ENCODE results near the gene LRRC27.

LRRC27 gene

GRCh38 chr10:132357286-132358058 lies 25.5 kb downstream of the LRRC27 start:
- no peak for DNase-seq

DNA sequence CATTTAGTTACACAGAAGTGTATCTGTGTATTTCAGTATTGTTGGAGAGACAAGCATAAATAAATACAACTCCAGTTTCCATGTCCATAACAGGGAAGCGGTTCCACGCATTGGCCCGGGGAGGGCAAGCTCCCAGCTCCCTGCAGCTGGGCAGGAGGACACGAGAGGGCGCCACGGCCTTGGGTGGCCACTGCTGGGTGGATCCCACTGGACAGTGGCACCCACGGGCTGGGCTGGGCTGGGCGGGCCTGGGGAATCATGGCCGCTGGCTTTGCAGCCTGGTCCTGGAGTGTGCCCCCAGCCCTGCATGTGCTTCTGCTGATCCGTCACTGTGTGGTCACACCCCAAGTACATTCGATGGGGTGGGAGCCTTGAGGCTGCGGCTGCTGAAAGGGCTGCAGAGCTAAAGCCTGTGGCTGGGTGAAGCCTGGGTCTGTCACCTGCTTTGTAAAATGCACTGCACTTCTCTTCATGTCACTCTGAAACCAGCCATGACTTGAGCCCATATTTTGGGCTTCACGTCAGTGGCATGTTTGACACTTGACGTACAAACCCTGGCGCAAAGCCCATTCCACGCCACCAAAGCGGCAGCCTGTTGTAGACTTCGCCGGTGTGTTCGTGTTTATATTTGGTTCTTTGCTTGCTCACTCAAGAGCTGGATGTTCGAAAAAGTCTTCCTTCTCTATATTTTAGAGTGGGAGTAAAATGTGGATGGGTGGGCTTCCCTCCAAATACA lies 27.5 kb downstream of the LRRC27 start:
- DNase-seq = no peak

- peak in 1 of 2 donors; percentile 42 for DNase-seq
Measured at GRCh38 chr10:132360766-132361447, 28.9 kb downstream of the LRRC27 start.

DNA sequence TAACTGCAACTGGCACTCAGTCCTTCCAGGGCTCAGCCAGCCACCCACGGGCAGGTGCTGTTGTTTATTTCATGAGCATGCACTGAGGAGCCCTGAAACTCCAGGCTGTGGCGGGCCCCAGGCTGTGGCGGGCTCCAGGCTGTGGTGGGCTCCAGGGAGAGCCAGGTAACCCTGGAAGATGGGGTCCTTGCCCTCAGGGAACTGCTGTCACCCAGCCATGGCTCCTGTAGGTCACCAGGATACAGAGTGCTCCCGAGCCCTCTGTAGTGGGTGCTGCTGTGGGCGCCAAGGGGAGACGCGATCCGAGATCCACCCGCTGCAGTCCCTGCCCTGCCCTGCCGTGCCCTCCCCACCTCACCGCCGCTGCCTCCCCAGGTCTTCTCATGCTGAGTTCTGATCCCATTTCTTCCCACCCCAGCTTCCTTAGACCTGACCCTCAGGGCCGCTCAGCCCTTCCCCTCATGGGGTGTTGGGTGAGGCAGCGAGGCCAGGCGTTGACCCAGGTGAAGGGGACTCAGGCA lies 29.6 kb downstream of the LRRC27 start:
- no peak for DNase-seq

DNA sequence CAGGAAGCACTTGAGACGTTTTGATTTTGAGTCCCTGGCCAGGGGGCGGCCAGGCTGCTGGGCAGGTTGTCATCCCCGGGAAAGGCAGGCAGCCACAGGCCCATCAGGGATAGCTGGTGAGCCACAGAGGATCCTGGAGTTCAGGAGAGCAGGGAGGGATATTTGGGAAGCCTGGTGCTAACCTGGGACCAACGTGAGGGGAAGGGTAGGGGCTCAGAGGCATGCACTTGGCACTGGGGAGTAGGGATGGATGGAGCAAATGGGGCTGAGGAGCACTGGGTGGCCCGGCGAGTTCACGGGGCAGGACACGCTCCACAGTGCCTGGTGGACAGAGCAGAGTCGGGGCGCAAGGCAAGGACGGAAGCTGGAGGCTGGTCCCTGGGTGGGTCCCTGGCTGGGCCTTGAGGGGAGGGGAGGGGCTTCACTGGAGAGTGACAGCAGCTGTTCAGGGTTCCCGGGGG lies 30.2 kb downstream of the LRRC27 start:
- no peak for DNase-seq

- DNase-seq = no peak
Measured at GRCh38 chr10:132363376-132363775, 31.4 kb downstream of the LRRC27 start.

GRCh38 chr10:132363921-132364593 lies 32.1 kb downstream of the LRRC27 start:
- DNase-seq = peak; percentile 50 to 96

DNA sequence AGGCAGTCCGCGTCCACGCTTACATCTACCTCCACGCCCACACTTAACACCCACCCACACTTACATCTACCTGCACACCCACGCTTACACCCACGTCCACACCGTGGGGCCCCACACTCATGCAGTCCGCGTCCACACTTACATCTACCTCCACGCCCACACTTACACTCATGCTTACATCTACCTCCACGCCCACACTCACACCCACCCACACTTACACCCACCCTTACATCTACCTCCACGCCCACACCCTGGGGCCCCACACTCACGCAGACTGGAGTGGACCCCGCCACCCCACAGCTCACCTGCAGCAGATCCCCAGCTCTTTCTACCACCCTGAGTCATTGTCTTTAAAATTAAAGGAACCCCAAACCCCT lies 32.6 kb downstream of the LRRC27 start:
- DNase-seq = peak in 1 of 2 donors; percentile 89

DNA sequence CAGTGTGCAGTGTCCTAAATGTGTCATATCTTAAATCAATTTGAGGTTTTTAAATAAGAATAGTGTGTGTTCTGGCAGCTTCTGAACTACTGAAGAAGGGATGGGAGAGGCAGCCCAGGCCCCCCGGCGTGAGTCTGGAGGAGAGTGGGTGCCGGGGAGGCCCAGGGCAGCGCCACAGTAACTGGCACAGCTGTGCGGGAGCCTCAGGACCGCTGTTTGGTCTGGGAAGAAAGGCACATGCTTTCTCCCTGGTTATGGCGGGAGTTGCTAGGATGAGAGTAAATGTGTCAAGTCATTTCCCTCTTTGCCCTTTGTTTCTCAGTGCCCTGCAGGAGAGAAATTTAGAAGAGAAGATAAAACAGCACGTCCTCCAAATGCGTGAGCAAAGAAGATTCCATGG lies 33.1 kb downstream of the LRRC27 start:
- no peak for DNase-seq

GRCh38 chr10:132366006-132366405 lies 34.0 kb downstream of the LRRC27 start:
- DNase-seq = no peak

DNA sequence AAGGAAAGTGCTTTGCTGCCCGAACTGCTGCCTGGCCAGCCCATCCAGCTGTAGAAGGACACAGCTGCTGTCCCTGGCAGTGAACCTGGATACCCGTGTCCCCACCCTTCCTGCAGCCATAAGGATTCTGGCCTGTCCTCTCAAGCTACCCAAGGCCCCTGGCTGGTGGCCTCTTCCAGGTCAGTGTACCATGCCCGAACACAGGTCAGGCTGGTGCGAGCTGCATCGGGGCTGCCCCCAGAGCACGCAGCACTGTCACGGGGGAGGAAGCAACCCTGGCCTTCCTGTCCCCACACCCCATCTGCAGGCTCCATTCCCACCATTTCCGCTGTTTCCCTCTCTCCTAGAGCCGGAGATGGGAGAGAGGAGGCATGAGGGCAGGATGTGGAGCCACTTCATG lies 34.5 kb downstream of the LRRC27 start:
- DNase-seq = no peak

- DNase-seq = no peak
Measured at GRCh38 chr10:132368391-132368790, 36.4 kb downstream of the LRRC27 start.

DNA sequence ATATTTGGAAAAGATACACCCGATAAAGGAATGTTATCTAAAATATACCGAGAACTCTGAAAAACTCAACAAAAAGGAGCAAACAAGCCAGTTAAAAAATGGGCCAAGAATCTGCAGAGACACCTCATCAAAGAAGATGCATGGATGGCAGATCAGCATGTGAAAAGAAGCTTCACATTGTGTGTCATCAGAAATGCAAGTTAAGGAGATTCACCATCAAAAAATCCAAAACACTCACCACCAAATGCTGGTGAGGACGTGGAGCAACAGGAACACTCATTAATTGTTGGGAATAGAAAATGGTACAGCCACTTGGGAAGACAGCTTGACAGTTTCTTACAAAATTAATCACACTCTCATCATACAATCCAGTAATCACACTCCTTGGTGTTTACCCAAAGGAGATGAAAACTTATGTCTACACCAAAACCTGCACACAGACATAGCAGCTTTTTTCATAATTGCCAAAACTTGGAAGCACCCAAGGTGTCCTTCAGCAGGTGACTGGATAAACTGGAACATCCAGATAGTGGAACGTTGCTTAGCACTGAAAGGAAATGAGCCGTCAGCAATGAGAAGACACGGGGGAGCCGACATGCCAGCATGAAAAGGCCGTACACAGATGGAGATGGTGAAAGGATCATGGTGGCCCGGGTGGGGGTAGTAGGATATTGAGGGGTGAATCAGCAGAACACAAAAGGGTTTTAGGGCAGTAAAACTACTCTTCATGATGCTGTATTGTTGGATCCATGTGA lies 37.1 kb downstream of the LRRC27 start:
- DNase-seq = no peak

GRCh38 chr10:132369636-132370185 lies 37.7 kb downstream of the LRRC27 start:
- DNase-seq = no peak

GRCh38 chr10:132370426-132371340 lies 38.7 kb downstream of the LRRC27 start:
- DNase-seq = no peak

DNA sequence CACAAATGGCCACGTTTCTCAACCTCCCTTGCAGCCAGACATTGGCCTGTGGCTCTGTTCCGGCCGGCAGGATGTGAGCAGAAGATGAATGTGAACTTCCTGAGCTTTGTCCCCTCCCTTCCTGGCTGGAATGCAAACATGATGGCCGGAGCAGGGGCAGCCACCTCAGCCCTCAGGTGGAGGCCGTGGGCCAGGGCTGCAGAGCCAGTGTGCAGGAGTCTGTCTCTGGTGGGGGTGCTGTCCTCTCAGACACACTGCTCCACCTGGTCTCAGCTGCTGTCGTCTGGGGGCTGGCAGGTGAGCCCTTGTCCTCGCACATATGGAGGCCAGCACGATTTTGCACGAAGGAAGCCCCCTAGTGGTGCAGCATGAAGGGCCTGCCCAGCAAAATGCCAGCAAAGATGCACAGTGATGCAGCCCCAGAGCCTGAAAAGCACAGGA lies 39.7 kb downstream of the LRRC27 start:
- DNase-seq = no peak

DNA sequence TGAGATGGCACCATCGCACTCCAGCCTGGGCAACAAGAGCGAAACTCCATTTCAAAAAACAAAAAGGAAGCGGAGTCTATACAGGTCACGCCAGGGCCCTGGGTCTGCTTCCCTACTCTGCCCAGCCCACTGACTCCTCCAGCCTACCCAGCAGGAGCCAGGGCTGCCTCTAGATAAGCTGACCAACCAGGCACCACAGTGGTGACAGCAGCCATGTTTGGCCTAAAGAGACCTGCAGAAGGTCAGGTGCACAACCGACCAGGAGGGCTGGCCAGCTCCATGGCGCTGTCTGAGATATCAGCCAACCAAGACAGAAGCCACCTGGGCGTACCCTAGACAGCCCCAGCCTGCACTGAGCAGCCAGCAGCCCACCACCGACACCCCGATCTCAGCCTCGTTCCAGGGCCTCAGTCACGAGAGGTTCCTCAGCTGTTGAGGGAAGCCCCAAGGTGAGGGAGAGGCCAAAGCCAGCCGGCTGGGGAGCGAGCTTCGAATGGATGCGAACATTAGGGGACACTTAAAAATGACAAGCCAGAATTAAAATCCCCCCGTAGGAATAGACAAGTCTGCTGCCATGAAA lies 40.6 kb downstream of the LRRC27 start:
- no peak for DNase-seq

GRCh38 chr10:132373241-132373955 lies 41.4 kb downstream of the LRRC27 start:
- no peak for DNase-seq

- no peak for DNase-seq
Measured at GRCh38 chr10:132374176-132374575, 42.2 kb downstream of the LRRC27 start.

All from inflammatory macrophage (primary cell).